Psoas muscle (tissue), 8 donors: ENCODE results near the gene UBA52. TPM values are rescaled to one million over a fixed set of nuclear protein-coding genes. Genes with fewer than 3 reads are reported as not detected.

Source experiments
- ATAC-seq, 4 donors: fragments of 200-7000 bp; cut with Tn5 transposase; one replicate each; pipeline ENCODE4 v1.9.1; 2020; ENCODE audit warnings: moderate library complexity in 3 of 4, mild to moderate bottlenecking in 2 of 4
- DNase-seq, 2 donors: peaks; one replicate each; pipeline ENCODE4 v3.0.0-alpha.2; 2020
- H3K27ac ChIP-seq: fragments of 200-600 bp; one replicate; pipeline ENCODE4 v1.8.0; 2022
- H3K27me3 ChIP-seq, 3 donors: fragments of 200-600 bp in 1 of 3; one replicate each; pipeline versions ENCODE4 v1.6.1 to v1.8.0; 2013 to 2022; ENCODE audit warnings: low read length in 2 of 3, mild to moderate bottlenecking in 2 of 3, moderate library complexity in 1 of 3; ENCODE audit not compliant: insufficient read depth in 3 of 3
- H3K36me3 ChIP-seq, 2 donors: fragments of 200-600 bp in 1 of 2; one replicate each; pipeline versions ENCODE4 v1.6.1 to v1.8.0; 2013 to 2022; ENCODE audit warnings: low read depth in 1 of 2, mild to moderate bottlenecking in 1 of 2, moderate library complexity in 1 of 2; ENCODE audit not compliant: insufficient read depth in 1 of 2
- H3K4me1 ChIP-seq: fragments of 200-600 bp; one replicate; pipeline ENCODE4 v1.8.0; 2022
- H3K4me3 ChIP-seq: fragments of 200-600 bp; one replicate; pipeline ENCODE4 v1.8.0; 2022; ENCODE audit warnings: mild to moderate bottlenecking
- H3K9me3 ChIP-seq: fragments of 200-600 bp; one replicate; pipeline ENCODE4 v1.8.0; 2022
- CTCF ChIP-seq: fragments of 200-600 bp; IDR thresholded peaks from one replicate; pipeline ENCODE4 v1.8.0; 2022; ENCODE audit warnings: antibody characterized with exemption
- WGBS, 3 donors: extraction: QIAGEN DNeasy Blood & Tissue Kit; methylation state at CpG; one replicate each; pipeline versions ENCODE4 v1.1.6 to v1.1.7; 2013; 5-methylcytosine and 5-hydroxymethylcytosine counted together
- intact Hi-C, 2 donors: fragments of 100-400 bp; cut with DNase I; formaldehyde crosslinking; loops; one replicate each; pipeline versions ENCODE4 v1.11.0 to v1.14.2; 2022
- polyA plus RNA-seq, 3 donors: library from polyadenylated mRNA; stranded (reverse); fragments of 200-250 nt; gene quantifications; one replicate each; pipeline ENCODE4 v1.2.3, GENCODE V29; 2013
- total RNA-seq, 4 donors: library from RNA; stranded (reverse); fragmentation: NEBNext Ultra II Directional in 2 of 4; extraction: Animal tissue kit (Norgen Biotek cat#: 25700) in 2 of 4; gene quantifications; one replicate each; pipeline versions ENCODE4 v1.2.1 to v1.2.4, GENCODE V29; 2021 to 2023
- donor health status: healthy with polysubstance abuse.
- donor health status: DM: no; HTN: no; CAD: no; lungs with moderate emphysema.
- donor health status: Bipolar disorder and iron deficiency.
- donor health status: healthy.
- donor health status: DM: yes; HTN: yes; CAD: no.
- donor health status: DM: no; HTN: no; CAD: no.
- donor health status: DM: no; HTN: no; CAD: no.
- donor health status: DM: yes; HTN: yes; CAD: no.

Gene UBA52
- total and polyA plus RNA-seq, 7 donors: 877 to 1,553 (median 1,005) TPM

- ATAC-seq: peak in 2 of 4 donors; percentile 17 to 23
- Histone ChIP-seq H3K27ac (no peak overlapping the region), H3K4me3 (no peak overlapping the region), H3K27me3 (no peaks in the 10 kb centered on the region), H3K9me3 (no peaks in the 10 kb centered on the region), H3K4me1 (peaks cover 5% of the 10 kb centered on the region), H3K36me3 (peaks cover 0 to 48% of the 10 kb centered on the region in 2 donors)
- WGBS, 3 donors: 80 to 83% (median 83%) methylated on average over 19 to 21 of the region's 21 CpGs
- peak in 1 of 2 donors; percentile 33 for DNase-seq
- no peak for TF ChIP-seq CTCF
- intact Hi-C loops: no loop called here
Observed at GRCh38 chr19:18541258-18541991, 30.2 kb upstream of the UBA52 start.

GRCh38 chr19:18541992-18542940 is 29.4 kb upstream of the UBA52 start:
- Histone ChIP-seq H3K27me3 (no peaks in the 10 kb centered on the region), H3K9me3 (no peaks in the 10 kb centered on the region), H3K4me3 (peak overlapping the region; percentile 75), H3K36me3 (peaks cover 0 to 39% of the 10 kb centered on the region in 2 donors), H3K4me1 (peaks cover 5% of the 10 kb centered on the region), H3K27ac (peak overlapping the region; percentile 90)
- peak in 1 of 4 donors; percentile 12 for ATAC-seq
- DNase-seq: no peak
- WGBS, 3 donors: 18 to 30% (median 25%) methylated on average over 10 to 11 of the region's 11 CpGs
- TF ChIP-seq CTCF: no peak
- intact Hi-C loops: no loop called here

- Histone ChIP-seq H3K4me3 (peak within 1 kb of the TSS; percentile 75), H3K36me3 (peaks cover 0 to 30% of the 10 kb centered on the region in 2 donors), H3K4me1 (peaks cover 5% of the 10 kb centered on the region), H3K27me3 (no peaks in the 10 kb centered on the region), H3K27ac (peak within 1 kb of the TSS; percentile 90), H3K9me3 (no peaks in the 10 kb centered on the region)
- peak; percentile 94 to 97 for DNase-seq
- intact Hi-C loops: no loop called here
- TF ChIP-seq CTCF: no peak
- WGBS, 3 donors: 0 to 1% (median 1%) methylated on average over 42 to 86 of the region's 86 CpGs
- ATAC-seq: peak; percentile 98 to 99 (median 98)
Observed at GRCh38 chr19:18542941-18543813, 28.5 kb upstream of the UBA52 start, which contains the start of gene FKBP8. TSS of gene FKBP8 (minus strand) at chr19:18543573. CDS start at chr19:18541970, 1,603 bp downstream.

- ATAC-seq (peak; percentile 59 to 68 (median 64)), DNase-seq (no peak)
- no peaks in the 10 kb centered on the region for H3K9me3 ChIP-seq
- peaks cover 5% of the 10 kb centered on the region for H3K4me1 ChIP-seq
- peak overlapping the region; percentile 75 for H3K4me3 ChIP-seq
- H3K27me3 ChIP-seq: no peaks in the 10 kb centered on the region
- intact Hi-C loops: no loop called here
- peak overlapping the region; percentile 90 for H3K27ac ChIP-seq
- WGBS, 3 donors: 11 to 18% (median 17%) methylated on average over 12 of the region's 12 CpGs
- peaks cover 0 to 26% of the 10 kb centered on the region in 2 donors for H3K36me3 ChIP-seq
- TF ChIP-seq CTCF: no peak
Observed at GRCh38 chr19:18543814-18544475, 27.7 kb upstream of the UBA52 start.
